Glomerular visceral epithelial cell (primary cell): ENCODE data around the gene NMRK2.
A peak's percentile ranks its signal among the peaks of the same experiment; 100 is the strongest.

Experiments
- DNase-seq: peaks from one replicate; pipeline ENCODE4 v3.0.0-alpha.2; 2016; ENCODE audit errors: extremely low spot score

NMRK2 gene

DNA sequence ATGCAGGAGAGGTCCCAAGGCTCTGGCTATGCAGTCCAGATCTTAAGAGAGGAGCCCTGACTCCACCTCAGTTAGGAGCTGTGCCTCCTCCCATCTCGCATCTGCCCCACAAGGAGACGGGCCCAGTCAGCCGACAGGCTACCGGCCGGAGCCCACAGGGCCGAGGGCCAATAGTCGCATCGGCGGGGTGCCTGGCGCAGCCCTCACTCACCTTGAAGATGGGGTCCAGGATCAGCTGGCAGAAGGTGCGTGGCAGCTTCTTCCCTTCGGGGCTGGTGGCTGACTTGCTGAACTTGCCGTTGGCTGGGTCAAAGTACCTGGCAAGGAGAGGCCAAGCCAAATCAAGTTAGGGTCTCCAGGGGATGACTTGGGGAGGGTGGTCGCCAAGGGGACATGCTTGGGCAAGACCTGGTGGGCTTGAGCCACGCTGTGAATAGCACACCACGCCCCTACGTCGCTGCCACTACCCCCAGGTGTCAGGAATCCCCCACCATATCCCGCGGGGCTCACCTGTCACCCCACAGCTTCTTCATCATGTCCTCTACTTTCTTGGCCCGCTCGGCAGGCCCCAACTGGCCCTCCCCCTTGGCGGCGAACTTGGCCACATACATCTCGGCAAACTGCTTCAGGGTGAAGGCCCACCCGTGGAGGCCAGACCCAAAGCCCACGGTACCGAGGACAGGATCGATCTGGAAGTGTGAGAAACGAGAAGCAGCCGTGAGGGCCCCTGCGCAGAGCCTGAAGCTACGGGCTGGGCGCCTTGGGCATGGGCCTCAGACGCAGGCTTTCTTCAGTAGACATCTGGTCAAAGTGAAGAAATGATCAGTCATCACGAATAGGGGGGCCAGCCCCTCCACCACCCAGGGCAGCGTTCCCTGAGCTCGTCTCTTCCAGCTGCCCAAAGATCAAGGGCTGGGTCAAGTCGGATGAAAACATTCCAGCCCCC lies 49.1 kb downstream of the NMRK2 start:
- no peak for DNase-seq

DNA sequence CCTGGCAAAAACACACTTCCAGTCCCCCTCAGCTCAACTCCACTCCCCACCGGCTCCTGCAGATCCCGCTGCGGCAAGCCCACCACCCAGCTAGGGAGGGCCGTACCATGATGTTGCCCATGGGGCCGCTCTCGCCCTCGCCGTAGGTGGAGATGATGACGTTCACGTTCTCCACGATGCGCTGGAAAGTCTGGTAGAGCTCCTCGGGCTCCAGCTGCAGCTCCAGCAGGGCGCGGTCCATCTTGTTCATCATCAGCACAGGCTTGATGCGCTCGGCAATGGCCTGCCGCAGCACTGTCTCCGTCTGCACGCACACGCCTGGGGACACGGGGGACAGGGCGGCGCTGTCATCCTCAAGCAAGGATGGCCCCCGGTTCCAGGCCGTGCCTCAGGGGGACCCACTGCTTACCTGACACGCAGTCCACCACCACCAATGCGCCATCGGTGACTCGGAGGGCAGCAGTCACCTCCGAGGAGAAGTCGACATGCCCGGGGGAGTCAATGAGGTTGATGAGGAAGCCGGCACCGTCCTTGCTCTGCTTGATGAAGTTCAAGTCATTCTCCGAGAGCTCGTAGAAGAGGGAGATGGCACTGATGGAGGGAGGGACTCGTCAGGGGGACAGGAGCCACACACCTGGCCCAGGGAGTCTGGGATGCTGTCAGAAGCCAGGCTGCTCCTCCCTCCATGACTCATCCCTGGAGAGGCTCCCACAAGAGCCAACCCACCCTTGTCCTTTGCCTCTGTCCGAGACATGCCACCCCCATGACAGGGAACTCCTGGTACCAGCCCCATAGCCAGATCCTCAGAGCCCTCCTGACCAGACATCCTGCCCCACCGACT lies 50.1 kb downstream of the NMRK2 start:
- DNase-seq, result peak; percentile 73

DNA sequence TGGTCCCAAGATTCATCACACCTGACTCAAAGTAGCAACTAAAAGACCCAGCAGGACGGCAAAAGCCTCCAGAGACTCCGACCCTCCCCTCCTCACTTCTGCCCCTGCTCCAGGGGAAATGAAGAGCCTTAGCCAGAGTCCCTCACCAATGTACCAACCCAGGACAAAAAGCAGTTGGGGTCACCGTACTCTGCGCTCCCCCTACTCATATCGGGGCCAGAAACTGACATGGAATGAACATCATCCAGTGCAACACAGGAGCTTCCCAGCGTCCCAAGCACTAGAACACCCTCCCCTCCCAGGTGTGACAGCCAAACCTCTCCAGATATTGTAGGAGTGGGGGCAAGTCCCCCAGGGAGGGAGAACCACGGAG lies 50.7 kb downstream of the NMRK2 start:
- no peak for DNase-seq

DNA sequence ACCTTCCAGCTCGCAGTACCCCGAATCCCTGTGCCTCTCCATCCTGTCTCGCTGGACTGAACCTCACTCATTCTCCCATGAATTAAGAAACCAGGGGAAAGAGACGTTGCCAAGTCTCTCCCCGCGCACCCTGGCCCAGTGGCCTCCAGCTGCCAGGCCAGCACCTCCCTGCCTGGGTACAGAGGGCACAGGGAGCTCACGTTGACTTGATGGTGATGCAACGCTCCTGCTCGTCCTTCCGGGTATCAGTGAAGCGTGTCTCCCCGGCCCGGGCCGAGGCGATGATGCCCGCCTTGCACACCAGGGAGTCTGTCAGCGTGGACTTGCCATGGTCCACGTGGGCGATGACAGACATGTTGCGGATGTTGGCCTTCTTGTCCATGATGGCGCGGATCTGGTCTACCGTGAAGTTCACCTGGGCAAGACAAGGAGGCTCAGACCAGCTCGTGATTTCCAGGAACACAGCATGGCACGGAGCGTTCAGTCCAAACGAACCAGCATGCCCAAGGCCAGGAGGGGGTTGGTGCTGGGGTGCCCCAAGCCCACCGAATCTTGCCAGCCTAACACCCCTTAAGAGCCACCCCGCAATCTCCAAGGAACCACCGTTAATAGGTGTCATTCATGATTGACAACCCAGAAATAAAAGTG lies 51.2 kb downstream of the NMRK2 start:
- DNase-seq, result peak; percentile 73

DNA sequence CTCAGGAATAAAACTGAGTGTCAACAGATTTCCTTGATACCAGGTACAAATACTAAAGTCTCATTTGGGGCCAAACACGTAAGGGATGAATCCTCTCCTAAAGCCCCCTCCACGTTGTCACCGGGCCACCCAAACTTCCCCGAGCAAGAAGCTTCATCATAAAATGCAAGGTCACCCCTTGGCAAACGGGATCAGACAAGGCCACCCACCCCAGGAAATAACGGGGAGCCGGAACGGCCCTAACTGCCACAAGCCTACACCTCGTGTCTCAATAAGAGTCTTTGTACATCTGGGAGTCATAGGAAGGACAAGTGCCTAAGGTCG lies 51.7 kb downstream of the NMRK2 start:
- DNase-seq, result no peak

DNA sequence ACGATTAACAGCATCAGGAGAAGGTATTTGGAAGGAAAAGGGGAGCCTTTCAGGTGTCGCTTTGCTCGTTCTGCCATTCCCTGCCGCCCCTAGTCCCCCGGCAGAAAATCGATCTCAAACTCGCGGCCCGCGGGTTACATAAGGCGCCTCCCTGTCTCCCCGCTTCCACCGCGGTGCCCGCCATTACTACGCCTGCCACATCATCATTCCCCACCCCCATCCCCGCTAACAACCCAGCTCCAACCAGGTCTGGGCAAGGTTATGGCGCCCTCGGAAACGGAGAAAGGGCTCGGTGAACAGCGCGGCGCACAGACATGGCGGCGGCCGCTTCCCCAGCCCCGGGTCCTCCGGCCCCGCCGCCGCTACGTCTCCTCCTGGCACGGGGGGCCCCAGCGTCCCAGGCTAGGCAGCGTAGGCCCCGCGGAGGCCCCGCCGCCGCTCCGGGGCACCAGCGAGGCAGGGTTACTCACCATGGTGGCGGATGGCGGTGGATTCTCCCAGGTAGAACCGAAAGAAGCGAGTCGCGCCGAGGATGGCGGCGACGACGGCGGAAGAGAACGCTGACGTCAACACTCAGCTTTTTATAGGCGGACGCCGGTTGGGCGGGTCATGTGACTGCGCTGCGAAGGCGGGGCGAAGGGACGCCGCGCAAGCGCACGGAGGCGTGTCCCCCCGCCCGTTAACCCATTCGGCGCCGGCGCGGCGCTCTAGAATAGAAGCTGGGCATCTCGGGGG lies 52.2 kb downstream of the NMRK2 start, which contains the start of gene EEF2:
EEF2 (minus strand) TSS at position 556 of the 735 bp plus-strand sequence; CDS start at position 473, 83 bp downstream.
- peak; percentile 93 for DNase-seq

DNA sequence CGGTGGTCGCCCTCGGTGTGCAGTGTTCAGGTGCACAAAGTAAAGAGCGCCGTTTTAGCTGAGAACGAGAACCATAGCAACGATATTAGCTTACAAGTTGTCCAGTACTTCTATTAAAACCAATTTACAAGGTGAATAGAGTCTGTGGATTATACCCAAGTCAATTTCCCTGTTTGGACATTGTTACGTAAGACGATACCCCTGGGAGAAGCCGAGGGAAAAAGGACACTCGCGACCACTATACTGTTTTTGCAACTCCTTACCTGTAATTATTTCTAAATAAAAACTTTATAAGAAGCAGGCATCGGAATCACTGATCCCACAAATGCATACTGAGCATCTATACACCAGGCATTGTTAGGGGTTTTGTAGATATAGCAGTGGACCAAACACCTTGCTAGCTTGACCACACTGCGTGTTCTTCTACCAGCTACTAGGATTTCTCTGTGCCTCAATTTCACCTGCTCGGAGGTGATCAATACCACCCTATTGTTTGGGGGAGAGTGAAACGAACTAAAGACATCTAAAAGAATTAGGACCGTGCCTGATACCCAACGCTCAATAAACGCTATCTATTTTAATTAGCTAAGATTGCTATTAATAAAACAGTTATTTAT lies 52.9 kb downstream of the NMRK2 start:
- DNase-seq, result no peak

DNA sequence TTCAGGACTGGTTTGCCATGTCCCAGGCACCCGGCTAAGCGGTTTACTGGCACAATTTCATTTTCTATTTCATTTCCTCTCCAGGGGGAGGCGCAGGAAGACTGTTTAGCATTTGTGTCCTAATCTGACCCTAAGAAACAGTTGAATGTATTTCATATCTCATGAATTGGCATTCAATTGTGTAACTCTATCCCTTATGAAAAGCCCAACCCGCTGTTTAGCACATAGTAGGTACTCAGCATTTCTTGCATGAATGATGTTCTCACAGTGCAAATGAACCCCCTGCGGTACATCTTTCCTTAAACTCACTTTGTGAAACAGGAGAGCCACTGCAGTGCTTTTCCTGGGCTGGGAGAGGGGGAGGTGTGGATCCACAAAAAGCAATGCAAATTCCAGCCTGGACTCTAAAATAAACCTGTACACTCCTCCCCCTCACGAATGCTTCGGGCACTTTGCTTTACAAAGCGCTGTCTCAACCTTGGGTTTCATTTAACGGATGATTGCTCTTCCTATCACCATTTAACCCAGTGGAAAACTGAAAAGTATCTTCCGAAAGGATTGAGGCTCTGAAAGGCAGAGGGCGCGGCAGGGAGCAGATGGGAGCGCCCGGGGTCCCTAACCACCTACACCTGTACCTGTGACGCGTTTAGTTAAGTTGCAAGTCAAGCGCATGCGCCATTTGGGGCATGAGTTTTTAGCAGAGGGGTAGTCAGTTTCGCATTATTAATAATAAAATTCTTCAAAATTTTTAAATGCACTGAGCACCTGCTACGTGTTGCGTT lies 53.6 kb downstream of the NMRK2 start:
- peak; percentile 70 for DNase-seq

DNA sequence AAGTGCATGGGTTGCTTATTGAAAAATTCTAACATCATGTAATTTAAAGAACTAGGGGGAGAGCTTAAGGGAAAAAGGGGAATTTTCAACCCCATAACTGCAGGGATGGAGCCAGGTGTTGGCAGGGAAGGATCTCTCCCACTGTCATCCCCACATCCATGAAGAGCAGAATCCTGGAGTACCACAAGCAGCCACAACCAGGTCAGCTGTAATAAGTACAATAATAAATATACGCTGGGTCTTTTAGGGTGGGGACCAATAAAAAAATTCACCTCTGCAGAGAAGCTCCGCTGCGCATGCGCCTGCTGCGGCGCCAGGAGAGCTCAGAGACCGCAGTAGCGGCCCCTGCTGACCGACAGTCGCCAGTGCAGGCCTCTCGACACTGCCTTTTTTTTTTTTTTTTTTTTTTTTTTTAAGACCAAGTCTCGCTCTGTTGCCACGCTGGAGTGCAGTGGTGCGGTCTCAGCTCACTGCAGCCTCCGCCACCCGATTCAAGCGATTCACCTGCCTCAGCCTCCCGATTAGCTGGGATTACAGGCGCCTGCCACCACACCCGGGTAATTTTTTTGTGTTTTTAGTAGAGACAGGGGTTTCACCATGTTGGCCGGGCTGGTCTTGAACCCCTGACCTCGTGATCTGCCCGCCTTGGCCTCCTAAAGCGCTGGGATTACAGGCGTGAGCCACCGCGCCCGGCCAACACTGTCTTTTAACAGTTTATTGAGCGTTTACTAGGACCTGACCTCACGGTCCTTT lies 54.9 kb downstream of the NMRK2 start:
- DNase-seq, result peak; percentile 92

DNA sequence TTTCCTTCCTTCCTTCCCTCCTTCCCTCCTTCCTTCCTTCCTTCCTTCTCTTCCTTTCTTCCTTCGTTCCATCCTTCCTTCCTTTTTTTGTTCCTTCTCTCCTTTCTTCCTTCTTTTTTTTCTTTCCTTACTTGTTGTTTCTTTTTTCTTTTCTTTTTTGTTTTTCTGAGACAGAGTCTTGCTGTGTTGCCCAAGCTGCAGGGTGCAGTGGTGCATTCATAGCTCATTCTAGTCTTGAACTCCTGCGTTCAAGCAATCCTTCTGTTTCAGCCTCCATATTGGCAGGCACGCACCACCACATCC lies 57.9 kb downstream of the NMRK2 start:
- no peak for DNase-seq
